HEK293 (cell line): ENCODE measurements around the gene RNF11.

Experiments used
- CTCF ChIA-PET: fragments of 350-600 bp; formaldehyde crosslinking; extraction: SDS; loops from one replicate; lab custom pipeline; 2021; ENCODE audit warnings: antibody characterized with exemption; lab: Yijun Ruan, JAX
- POLR2A ChIA-PET: fragments of 300-600 bp; formaldehyde crosslinking; extraction: SDS; loops from one replicate; lab custom pipeline; 2020; ENCODE audit warnings: antibody characterized with exemption, inconsistent platforms; lab: Yijun Ruan, JAX
- H3K27ac ChIP-seq: fragments of 200-500 bp; sonication (Bioruptor generic); 2 replicates; pipeline ENCODE4 v1.5.1; 2014; ENCODE audit warnings: low read depth, low read length, control low read depth, inconsistent platforms; ENCODE audit errors: extremely low read depth
- H3K36me3 ChIP-seq, 2 experiments: fragments of 200-500 bp in 1 of 2; sonication (Bioruptor generic) in 1 of 2; 1 replicate in 1 of 2; 2 replicates in 1 of 2; pipeline ENCODE4 v1.5.1; 2014 to 2017; ENCODE audit warnings: inconsistent platforms in 2 of 2, low read length in 2 of 2; ENCODE audit not compliant: control insufficient read depth in 2 of 2, insufficient read depth in 1 of 2
- H3K4me1 ChIP-seq: fragments of 200-500 bp; sonication (Bioruptor generic); 2 replicates; pipeline ENCODE4 v1.5.1; 2014; ENCODE audit warnings: mild to moderate bottlenecking, low read length, inconsistent platforms; ENCODE audit not compliant: control insufficient read depth, insufficient read depth
- H3K4me3 ChIP-seq: 2 replicates; pipeline ENCODE4 v1.5.1; 2011; ENCODE audit warnings: low read depth, mild to moderate bottlenecking, control low read depth, low read length, moderate library complexity
- H3K9me3 ChIP-seq: fragments of 200-500 bp; sonication (Bioruptor generic); 2 replicates; pipeline ENCODE4 v1.5.1; 2014; ENCODE audit warnings: low read depth, low read length, inconsistent platforms; ENCODE audit not compliant: control insufficient read depth, insufficient read depth
- HOXD13 ChIP-seq: sonication (generic); formaldehyde crosslinking; IDR thresholded peaks from 2 replicates; pipeline ENCODE4 v1.8.0; 2022; ENCODE audit warnings: missing genetic modification reagents, borderline replicate concordance
- OVOL3 ChIP-seq: fragments of 450-650 bp; formaldehyde crosslinking; IDR thresholded peaks from 2 replicates; pipeline ENCODE4 v1.5.1; 2016; ENCODE audit warnings: missing biosample characterization, missing genetic modification characterization
- PRDM2 ChIP-seq: fragments of 450-650 bp; formaldehyde crosslinking; IDR thresholded peaks from 2 replicates; pipeline ENCODE4 v1.5.1; 2016; ENCODE audit warnings: missing biosample characterization, missing genetic modification characterization, borderline replicate concordance
- SCRT1 ChIP-seq: fragments of 450-650 bp; formaldehyde crosslinking; IDR thresholded peaks from 2 replicates; pipeline ENCODE4 v1.5.1; 2016; ENCODE audit warnings: missing biosample characterization, missing genetic modification characterization, borderline replicate concordance
- SCRT2 ChIP-seq: fragments of 450-650 bp; formaldehyde crosslinking; IDR thresholded peaks from 2 replicates; pipeline ENCODE4 v1.5.1; 2016; ENCODE audit warnings: missing biosample characterization, missing genetic modification characterization
- ZBTB20 ChIP-seq: fragments of 450-650 bp; formaldehyde crosslinking; IDR thresholded peaks from 2 replicates; pipeline ENCODE4 v1.5.1; 2016; ENCODE audit warnings: missing biosample characterization, missing genetic modification characterization
- ZBTB44 ChIP-seq: fragments of 450-650 bp; IDR thresholded peaks from 2 replicates; pipeline ENCODE4 v1.5.1; 2018; ENCODE audit warnings: missing biosample characterization, mild to moderate bottlenecking, missing genetic modification characterization
- ZFHX2 ChIP-seq: fragments of 450-650 bp; formaldehyde crosslinking; conservative IDR thresholded peaks from 2 replicates; pipeline ENCODE4 v1.5.1; 2016; ENCODE audit warnings: missing biosample characterization, missing genetic modification characterization
- ZNF10 ChIP-seq: fragments of 450-650 bp; formaldehyde crosslinking; IDR thresholded peaks from 2 replicates; pipeline ENCODE4 v1.5.1; 2017; ENCODE audit warnings: missing biosample characterization, missing genetic modification characterization
- ZNF19 ChIP-seq: fragments of 450-650 bp; formaldehyde crosslinking; IDR thresholded peaks from 2 replicates; pipeline ENCODE4; 2016; ENCODE audit warnings: missing biosample characterization, missing genetic modification characterization, low read depth
- ZNF391 ChIP-seq: fragments of 450-650 bp; formaldehyde crosslinking; IDR thresholded peaks from 2 replicates; pipeline ENCODE4 v1.5.1; 2016; ENCODE audit warnings: low read depth, missing biosample characterization, missing genetic modification characterization, borderline replicate concordance
- ZNF549 ChIP-seq: fragments of 450-650 bp; IDR thresholded peaks from 2 replicates; pipeline ENCODE4 v1.5.1; 2018; ENCODE audit warnings: missing biosample characterization, missing genetic modification characterization, mild to moderate bottlenecking, inconsistent platforms, moderate library complexity
- ZNF704 ChIP-seq: fragments of 450-650 bp; formaldehyde crosslinking; IDR thresholded peaks from 2 replicates; pipeline ENCODE4 v1.5.1; 2016; ENCODE audit warnings: missing biosample characterization, missing genetic modification characterization
- ZNF830 ChIP-seq: fragments of 450-650 bp; IDR thresholded peaks from 2 replicates; pipeline ENCODE4 v1.5.0; 2018; ENCODE audit warnings: missing biosample characterization, missing genetic modification characterization, low read depth, mild to moderate bottlenecking, moderate library complexity

The RNF11 gene

GRCh38 chr1:51313961-51314777, 78.1 kb downstream of the RNF11 start:
- Histone ChIP-seq H3K4me3 (no peak overlapping the region), H3K27ac (no peak overlapping the region), H3K9me3 (no peaks in the 10 kb centered on the region), H3K4me1 (no peaks in the 10 kb centered on the region), H3K36me3 (peaks cover 0 to 49% of the 10 kb centered on the region in 2 experiments; a peak in 1 of 3 replicates)
- ChIA-PET POLR2A (no interaction called here), CTCF (interaction anchor here (0.6 to 2.6 kb wide), 3 partner anchors 18 to 540 kb away, joined by 3 to 13 read pairs (median 4); no protein-coding TSS in a partner anchor)
- TF ChIP-seq PRDM2 (tag by site-specific recombination) = no peak
- 0 out of 2 replicates have a peak, but pooled peaks have one; percentile 50 for TF ChIP-seq ZNF10
- 0 out of 2 replicates have a peak, but pooled peaks have one; percentile 43 for TF ChIP-seq SCRT2 (tag by site-specific recombination)

- Histone ChIP-seq H3K27ac (no peak overlapping the region), H3K9me3 (no peaks in the 10 kb centered on the region), H3K4me3 (no peak overlapping the region), H3K36me3 (peaks cover 0 to 43% of the 10 kb centered on the region in 2 experiments; a peak in 2 of 3 replicates), H3K4me1 (no peaks in the 10 kb centered on the region)
- ChIA-PET CTCF (interaction anchor here (0.6 to 1.5 kb wide), 2 partner anchors 18 to 306 kb away, joined by 3 to 6 read pairs; no protein-coding TSS in a partner anchor), POLR2A (no interaction called here)
- TF ChIP-seq ZNF549 (tag by site-specific recombination) (no peak), ZNF830 (no peak), SCRT1 (peak; percentile 42; the same call in 1 of the 2 replicates), ZNF19 (tag by site-specific recombination) (no peak), SCRT2 (tag by site-specific recombination) (peak; percentile 87; the same call in 1 of the 2 replicates), OVOL3 (tag by site-specific recombination) (no peak), ZBTB20 (tag by site-specific recombination) (peak; percentile 32; the same call in 1 of the 2 replicates)
Observed at GRCh38 chr1:51314974-51315373, 78.9 kb downstream of the RNF11 start.

- Histone ChIP-seq H3K27ac (no peak overlapping the region), H3K9me3 (no peaks in the 10 kb centered on the region), H3K36me3 (peaks cover 0 to 33% of the 10 kb centered on the region in 2 experiments; a peak in 2 of 3 replicates), H3K4me3 (no peak overlapping the region), H3K4me1 (no peaks in the 10 kb centered on the region)
- ChIA-PET POLR2A (interaction anchor here (0.8 kb wide), 1 partner anchor 11 kb away, joined by 3 read pairs; no protein-coding TSS in a partner anchor), CTCF (interaction anchor here (0.7 to 1.5 kb wide), 2 partner anchors 19 to 228 kb away, joined by 3 to 6 read pairs; no protein-coding TSS in a partner anchor)
- TF ChIP-seq ZFHX2 (0 out of 2 replicates have a peak, but pooled peaks have one; percentile 17), ZNF704 (tag by site-specific recombination) (no peak), HOXD13 (no peak), ZBTB44 (tag by site-specific recombination) (no peak), ZNF391 (tag by site-specific recombination) (no peak)
Observed at GRCh38 chr1:51316113-51316845, 80.2 kb downstream of the RNF11 start.
